IPS-15b (cell line): ENCODE results near the gene ATP1B2.
"Not testable (repeated sequence)": the region's sequence is repeated elsewhere in the genome, so short reads cannot be mapped to it uniquely, and the experiment has no call there.

ENCODE experiments used
- H3K27me3 ChIP-seq: one replicate; pipeline ENCODE4 v1.6.1; 2013; ENCODE audit warnings: low read length; ENCODE audit not compliant: control insufficient read depth, insufficient read depth
- H3K36me3 ChIP-seq: one replicate; pipeline ENCODE4 v1.6.1; 2013; ENCODE audit warnings: low read length; ENCODE audit not compliant: control insufficient read depth, insufficient read depth
- H3K4me1 ChIP-seq: one replicate; pipeline ENCODE4 v1.6.1; 2013; ENCODE audit warnings: mild to moderate bottlenecking, low read length; ENCODE audit not compliant: control insufficient read depth, insufficient read depth
- H3K4me3 ChIP-seq: one replicate; pipeline ENCODE4 v1.5.1; 2013; ENCODE audit warnings: low read depth, low read length
- H3K9ac ChIP-seq: one replicate; pipeline ENCODE4 v1.6.1; 2013; ENCODE audit warnings: low read depth, mild to moderate bottlenecking, low read length
- H3K9me3 ChIP-seq: one replicate; pipeline ENCODE4 v1.6.1; 2013; ENCODE audit warnings: mild to moderate bottlenecking, low read length; ENCODE audit not compliant: control insufficient read depth, insufficient read depth

ATP1B2 gene

GRCh38 chr17:7641635-7642034 is 9.1 kb upstream of the ATP1B2 start:
- H3K9me3 ChIP-seq, H3K36me3 ChIP-seq, H3K9ac ChIP-seq, H3K27me3 ChIP-seq, H3K4me1 ChIP-seq, H3K4me3 ChIP-seq: not testable (repeated sequence)

- peaks cover under 1% of the 10 kb centered on the region for H3K4me1 ChIP-seq
- H3K9me3 ChIP-seq: no peaks in the 10 kb centered on the region
- no peak overlapping the region for H3K4me3 ChIP-seq
- H3K9ac ChIP-seq: no peak overlapping the region
- peaks cover 5% of the 10 kb centered on the region for H3K27me3 ChIP-seq
- no peaks in the 10 kb centered on the region for H3K36me3 ChIP-seq
Observed at GRCh38 chr17:7644775-7645174, 6.0 kb upstream of the ATP1B2 start.

- Histone ChIP-seq H3K27me3 (peaks cover 5% of the 10 kb centered on the region), H3K4me1 (peaks cover 3% of the 10 kb centered on the region), H3K4me3 (no peak overlapping the region), H3K9me3 (no peaks in the 10 kb centered on the region), H3K9ac (no peak overlapping the region), H3K36me3 (no peaks in the 10 kb centered on the region)
Observed at GRCh38 chr17:7646457-7646856, 4.3 kb upstream of the ATP1B2 start.

GRCh38 chr17:7647018-7647417 is 3.7 kb upstream of the ATP1B2 start:
- Histone ChIP-seq H3K4me1 (peaks cover 3% of the 10 kb centered on the region), H3K27me3 (peaks cover 5% of the 10 kb centered on the region), H3K9me3 (no peaks in the 10 kb centered on the region), H3K36me3 (no peaks in the 10 kb centered on the region), H3K4me3 (no peak overlapping the region), H3K9ac (no peak overlapping the region)

GRCh38 chr17:7651097-7651664 is 455 bp downstream of the ATP1B2 start:
- Histone ChIP-seq H3K36me3 (peaks cover 4% of the 10 kb centered on the region), H3K9me3 (no peaks in the 10 kb centered on the region), H3K4me1 (peaks cover 3% of the 10 kb centered on the region), H3K9ac (peak overlapping the region; percentile 37), H3K27me3 (peaks cover 19% of the 10 kb centered on the region), H3K4me3 (peak overlapping the region; percentile 49)

GRCh38 chr17:7651665-7652387 is 1.1 kb downstream of the ATP1B2 start:
- peaks cover 4% of the 10 kb centered on the region for H3K36me3 ChIP-seq
- peaks cover 7% of the 10 kb centered on the region for H3K4me1 ChIP-seq
- H3K4me3 ChIP-seq: peak overlapping the region; percentile 49
- H3K27me3 ChIP-seq: peaks cover 17% of the 10 kb centered on the region
- no peaks in the 10 kb centered on the region for H3K9me3 ChIP-seq
- no peak overlapping the region for H3K9ac ChIP-seq

GRCh38 chr17:7652388-7653356 is 1.9 kb downstream of the ATP1B2 start:
- no peak overlapping the region for H3K9ac ChIP-seq
- H3K4me3 ChIP-seq: peak overlapping the region; percentile 49
- H3K27me3 ChIP-seq: peaks cover 17% of the 10 kb centered on the region

GRCh38 chr17:7654832-7655540 is 4.3 kb downstream of the ATP1B2 start:
- peaks cover 13% of the 10 kb centered on the region for H3K27me3 ChIP-seq
- no peaks in the 10 kb centered on the region for H3K9me3 ChIP-seq
- H3K4me1 ChIP-seq: peaks cover 13% of the 10 kb centered on the region
- H3K4me3 ChIP-seq: no peak overlapping the region
- H3K9ac ChIP-seq: no peak overlapping the region
- H3K36me3 ChIP-seq: peaks cover 4% of the 10 kb centered on the region

More at GRCh38 chr17:7652388-7653356, 1.9 kb downstream of the ATP1B2 start:
- peaks cover 4% of the 10 kb centered on the region for H3K36me3 ChIP-seq
- no peaks in the 10 kb centered on the region for H3K9me3 ChIP-seq
- H3K4me1 ChIP-seq: peaks cover 12% of the 10 kb centered on the region

GRCh38 chr17:7655541-7655840 is 4.8 kb downstream of the ATP1B2 start:
- peaks cover 4% of the 10 kb centered on the region for H3K36me3 ChIP-seq
- no peaks in the 10 kb centered on the region for H3K9me3 ChIP-seq
- H3K27me3 ChIP-seq: peaks cover 13% of the 10 kb centered on the region
- peaks cover 13% of the 10 kb centered on the region for H3K4me1 ChIP-seq
- H3K9ac ChIP-seq: no peak overlapping the region
- no peak overlapping the region for H3K4me3 ChIP-seq

- H3K36me3 ChIP-seq: peaks cover 4% of the 10 kb centered on the region
- H3K9ac ChIP-seq: peak overlapping the region; percentile 65
- H3K4me3 ChIP-seq: peak overlapping the region; percentile 58
- H3K9me3 ChIP-seq: no peaks in the 10 kb centered on the region
- peaks cover 13% of the 10 kb centered on the region for H3K27me3 ChIP-seq
- H3K4me1 ChIP-seq: peaks cover 13% of the 10 kb centered on the region
Observed at GRCh38 chr17:7656958-7657609, 6.4 kb downstream of the ATP1B2 start.
